H1 (cell line): Measurements from ENCODE around the gene BPIFB4.

Source experiments
- CREB1 ChIP-seq: IDR thresholded peaks from 2 replicates; pipeline ENCODE4 v1.6.1; 2012; ENCODE audit warnings: inconsistent platforms
- CTCF ChIP-seq, 3 experiments: IDR thresholded peaks; 1 replicate in 2 of 3; 2 replicates in 1 of 3; pipeline versions ENCODE4 v1.5.1 to v1.6.1; 2011; ENCODE audit warnings: low read length in 3 of 3, mild to moderate bottlenecking in 3 of 3, inconsistent platforms in 2 of 3, low read depth in 1 of 3, moderate library complexity in 1 of 3; ENCODE audit not compliant: insufficient read depth in 1 of 3; ENCODE audit errors: control extremely low read depth in 1 of 3
- POLR2A ChIP-seq, 2 experiments: IDR thresholded peaks; 1 replicate in 1 of 2; 2 replicates in 1 of 2; pipeline ENCODE4 v1.6.1; 2011; ENCODE audit warnings: low read depth in 2 of 2, low read length in 2 of 2, mild to moderate bottlenecking in 2 of 2; ENCODE audit errors: control extremely low read depth in 1 of 2
- POLR2AphosphoS5 ChIP-seq: IDR thresholded peaks from 2 replicates; pipeline ENCODE4 v1.6.1; 2011; ENCODE audit warnings: low read depth, low read length
- RXRA ChIP-seq: IDR thresholded peaks from 2 replicates; pipeline ENCODE4 v1.6.1; 2011; ENCODE audit warnings: low read depth, mild to moderate bottlenecking, low read length, moderate library complexity; ENCODE audit not compliant: insufficient read depth

DNA sequence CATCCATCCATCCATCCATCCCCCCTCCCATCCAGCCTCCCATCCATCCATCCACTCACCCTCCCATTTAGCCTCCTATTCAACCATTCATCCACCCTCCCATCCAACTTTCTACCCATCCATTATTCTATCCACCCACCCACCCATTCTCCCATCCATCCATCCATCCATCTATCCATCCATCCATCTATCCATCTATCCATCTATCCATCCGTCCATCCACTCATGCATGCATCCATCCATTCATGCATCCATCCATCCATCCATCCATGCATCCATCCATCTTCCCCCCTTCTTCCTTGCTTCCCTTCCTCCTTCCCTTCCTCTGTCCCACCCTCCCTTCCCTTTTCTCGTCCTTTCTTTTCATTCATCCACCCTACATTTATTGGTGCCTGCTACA is 4.8 kb upstream of the BPIFB4 start:
- TF ChIP-seq CTCF (IDR thresholded peaks at IDR 0.05; ENCODE audit: control extremely low read depth in 1 of 3, insufficient read depth in 1 of 3, low read depth in 1 of 3, low read length in 3 of 3) (no peak), RXRA (no peak), POLR2AphosphoS5 (no peak), CREB1 (no peak), POLR2A (IDR thresholded peaks at IDR 0.05; ENCODE audit: control extremely low read depth in 1 of 2, low read depth in 2 of 2, low read length in 2 of 2) (no peak)
